ENCODE measurements around the gene RPL39L.
A peak's percentile ranks its signal among the peaks of the same experiment; 100 is the strongest.

Gene RPL39L

DNA sequence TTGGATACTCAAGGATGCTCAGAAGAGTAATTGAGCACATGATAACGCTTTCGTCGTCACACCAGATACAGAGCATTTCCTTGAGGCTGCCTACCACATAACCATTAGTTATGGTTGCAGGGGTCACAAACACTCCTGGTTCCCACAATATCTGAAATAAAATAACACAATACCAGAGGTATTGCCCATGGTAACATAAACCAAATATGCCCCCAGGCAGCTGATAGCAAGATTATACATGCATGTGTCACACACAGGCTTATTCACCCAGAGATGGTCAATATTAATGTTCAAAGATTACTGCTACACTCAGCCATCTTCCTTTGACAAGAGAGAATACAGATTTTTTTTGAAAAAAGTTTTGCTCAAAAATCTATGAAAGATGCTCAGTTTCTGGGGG is 7.3 kb downstream of the RPL39L start:
- TF ChIP-seq, protein P1, sequence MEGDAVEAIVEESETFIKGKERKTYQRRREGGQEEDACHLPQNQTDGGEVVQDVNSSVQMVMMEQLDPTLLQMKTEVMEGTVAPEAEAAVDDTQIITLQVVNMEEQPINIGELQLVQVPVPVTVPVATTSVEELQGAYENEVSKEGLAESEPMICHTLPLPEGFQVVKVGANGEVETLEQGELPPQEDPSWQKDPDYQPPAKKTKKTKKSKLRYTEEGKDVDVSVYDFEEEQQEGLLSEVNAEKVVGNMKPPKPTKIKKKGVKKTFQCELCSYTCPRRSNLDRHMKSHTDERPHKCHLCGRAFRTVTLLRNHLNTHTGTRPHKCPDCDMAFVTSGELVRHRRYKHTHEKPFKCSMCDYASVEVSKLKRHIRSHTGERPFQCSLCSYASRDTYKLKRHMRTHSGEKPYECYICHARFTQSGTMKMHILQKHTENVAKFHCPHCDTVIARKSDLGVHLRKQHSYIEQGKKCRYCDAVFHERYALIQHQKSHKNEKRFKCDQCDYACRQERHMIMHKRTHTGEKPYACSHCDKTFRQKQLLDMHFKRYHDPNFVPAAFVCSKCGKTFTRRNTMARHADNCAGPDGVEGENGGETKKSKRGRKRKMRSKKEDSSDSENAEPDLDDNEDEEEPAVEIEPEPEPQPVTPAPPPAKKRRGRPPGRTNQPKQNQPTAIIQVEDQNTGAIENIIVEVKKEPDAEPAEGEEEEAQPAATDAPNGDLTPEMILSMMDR (IDR thresholded peaks at IDR 0.05): no peak
- H3K27ac ChIP-seq: no peak overlapping the region
- no peak for DNase-seq
- H3K36me3 ChIP-seq: peaks cover 0 to 6% (median 0%) of the 10 kb centered on the region in 3 donors
- peaks cover 0 to 8% (median 0%) of the 10 kb centered on the region in 4 donors for H3K4me1 ChIP-seq
- H3K27me3 ChIP-seq: no peaks in the 10 kb centered on the region
- intact Hi-C loops (cut with DNase I; ENCODE audit: low total_unique reads): no loop called here
- H3K4me3 ChIP-seq: no peak overlapping the region
- no peaks in the 10 kb centered on the region for H3K9me3 ChIP-seq

- Histone ChIP-seq H3K27me3 (no peaks in the 10 kb centered on the region), H3K4me1 (peaks cover 0 to 8% (median 0%) of the 10 kb centered on the region in 4 donors), H3K9me3 (no peaks in the 10 kb centered on the region), H3K36me3 (peaks cover 0 to 3% (median 0%) of the 10 kb centered on the region in 3 donors), H3K4me3 (peak overlapping the region in 1 of 2 donors; percentile 22), H3K27ac (peak overlapping the region; percentile 48 to 70)
- TF ChIP-seq, protein P1 (IDR thresholded peaks at IDR 0.05): no peak
- DNase-seq: no peak
- intact Hi-C loops (cut with DNase I; ENCODE audit: low total_unique reads): no loop called here
Observed at GRCh38 chr3:187130346-187131066, 8.8 kb downstream of the RPL39L start.

DNA sequence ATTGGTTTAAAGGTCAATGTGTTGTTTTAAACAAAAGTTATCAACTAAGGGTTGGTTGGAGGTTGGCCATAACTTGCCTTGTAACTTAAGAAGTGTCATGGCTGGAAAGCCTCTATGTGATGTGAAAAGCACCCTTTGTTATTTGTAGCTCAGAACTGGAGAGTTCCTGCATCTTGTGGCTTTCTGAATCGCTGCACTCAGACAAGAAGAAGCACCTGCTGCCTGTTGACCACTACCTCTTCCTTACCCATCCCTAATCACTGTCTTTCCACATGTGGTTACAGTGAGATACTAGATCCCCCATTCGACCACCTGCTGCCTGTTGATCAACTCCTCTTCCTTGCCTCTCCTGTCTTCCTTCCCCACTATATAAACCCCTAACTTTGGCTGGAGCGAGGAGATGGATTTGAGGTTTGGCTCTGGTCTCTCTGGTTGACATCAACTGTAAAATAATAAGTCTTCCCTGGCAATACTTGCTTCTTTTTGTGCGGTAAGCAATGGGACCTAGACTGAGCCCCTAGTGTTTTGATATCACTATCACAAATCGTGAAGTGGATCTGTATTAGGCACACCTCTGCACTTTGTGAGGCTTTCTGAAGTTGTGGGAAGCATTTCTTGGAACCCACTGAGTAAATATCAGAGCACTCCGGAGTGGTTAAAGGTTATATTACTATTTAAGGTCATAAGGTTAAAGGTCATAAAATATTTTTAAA is 13.8 kb downstream of the RPL39L start:
- Histone ChIP-seq H3K27ac (no peak overlapping the region), H3K27me3 (no peaks in the 10 kb centered on the region), H3K36me3 (peaks cover 0 to 6% (median 0%) of the 10 kb centered on the region in 3 donors), H3K4me3 (no peak overlapping the region), H3K4me1 (peaks cover 0 to 4% (median 0%) of the 10 kb centered on the region in 4 donors), H3K9me3 (no peaks in the 10 kb centered on the region)
- TF ChIP-seq, protein P1 (IDR thresholded peaks at IDR 0.05): no peak
- intact Hi-C loops (cut with DNase I; ENCODE audit: low total_unique reads): no loop called here
- no peak for DNase-seq

DNA sequence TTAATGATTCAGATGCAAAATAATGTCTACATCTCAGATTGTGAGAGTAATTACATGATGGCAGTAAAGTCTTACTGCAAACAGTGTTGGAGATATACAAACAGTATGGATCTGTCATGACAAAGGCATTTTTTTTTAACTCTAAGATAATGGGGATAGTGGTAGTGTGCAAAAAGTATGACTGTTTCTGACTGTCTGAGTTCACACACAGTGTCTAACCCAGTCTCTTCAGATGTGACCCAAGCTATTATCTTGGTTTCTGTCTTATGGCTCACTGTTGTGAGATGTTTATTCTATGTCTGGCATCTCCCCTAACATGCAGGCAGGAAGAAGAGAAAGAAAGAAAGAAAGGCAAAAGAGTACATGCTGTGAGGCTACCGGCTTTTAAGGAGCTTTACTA is 17.0 kb downstream of the RPL39L start:
- Histone ChIP-seq H3K36me3 (peaks cover 0 to 6% (median 0%) of the 10 kb centered on the region in 3 donors), H3K4me1 (no peaks in the 10 kb centered on the region), H3K27me3 (no peaks in the 10 kb centered on the region), H3K9me3 (no peaks in the 10 kb centered on the region), H3K27ac (no peak overlapping the region), H3K4me3 (no peak overlapping the region)
- TF ChIP-seq, protein P1 (IDR thresholded peaks at IDR 0.05): no peak
- no peak for DNase-seq
- intact Hi-C loops (cut with DNase I; ENCODE audit: low total_unique reads): no loop called here

- H3K4me3 ChIP-seq: no peak overlapping the region
- H3K27ac ChIP-seq: no peak overlapping the region
- no peak for DNase-seq
- no peaks in the 10 kb centered on the region for H3K9me3 ChIP-seq
- peaks cover 0 to 6% (median 0%) of the 10 kb centered on the region in 3 donors for H3K36me3 ChIP-seq
- intact Hi-C loops (cut with DNase I; ENCODE audit: low total_unique reads): no loop called here
- TF ChIP-seq, protein P1 (IDR thresholded peaks at IDR 0.05): no peak
- no peaks in the 10 kb centered on the region for H3K4me1 ChIP-seq
- H3K27me3 ChIP-seq: no peaks in the 10 kb centered on the region
Observed at GRCh38 chr3:187120326-187120725, 19.0 kb downstream of the RPL39L start.

Data from tibial artery (tissue), 4 donors.